Activated CD4-positive, alpha-beta T cell treated with anti-CD3 and anti-CD28 coated beads for 48 hours (primary cell): Measurements from ENCODE around the gene GALNT13.

Source experiments
- DNase-seq: peaks from one replicate; pipeline ENCODE4 v3.0.0-alpha.2; 2020

The GALNT13 gene

GRCh38 chr2:153946036-153946435 is 74.3 kb downstream of the GALNT13 start:
- DNase-seq, result no peak

GRCh38 chr2:153953761-153954160 is 82.0 kb downstream of the GALNT13 start:
- DNase-seq, result no peak

- no peak for DNase-seq
Observed at GRCh38 chr2:153963256-153963655, 91.5 kb downstream of the GALNT13 start.

DNA sequence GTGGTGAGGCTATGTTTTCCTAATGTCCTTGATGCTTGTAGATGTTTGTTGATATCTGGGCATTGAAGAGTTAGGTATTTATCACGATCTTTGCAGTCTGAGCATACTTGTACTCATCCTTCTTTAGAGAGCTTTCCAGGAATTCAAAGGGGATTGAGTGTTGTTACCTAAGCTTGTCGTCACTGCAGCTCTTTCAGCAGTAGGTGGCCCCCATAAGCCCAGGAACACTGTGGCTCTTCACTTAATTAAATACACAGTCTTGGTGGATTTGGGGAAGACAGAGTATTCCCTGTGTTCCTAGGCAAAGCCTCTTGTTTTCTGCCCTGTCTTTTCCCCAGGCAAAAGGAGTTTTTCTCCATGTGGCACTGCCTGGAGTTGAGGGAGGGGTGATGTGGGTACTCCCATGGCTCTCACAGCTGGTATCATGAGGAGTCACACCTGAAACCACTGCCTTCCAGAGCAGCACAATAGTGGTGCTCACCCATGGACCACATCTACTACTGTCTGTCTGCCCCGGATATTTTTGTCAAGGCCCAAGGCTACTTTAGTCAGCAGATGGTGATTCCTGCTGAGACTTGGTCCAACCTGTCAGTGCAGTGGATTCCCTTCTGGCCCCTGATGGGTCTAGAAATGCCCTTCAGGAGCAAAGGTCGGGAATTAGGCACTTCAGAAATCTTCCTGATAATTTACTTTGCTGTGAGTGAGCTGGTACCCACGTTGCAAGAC is 95.7 kb downstream of the GALNT13 start:
- DNase-seq, result no peak

DNA sequence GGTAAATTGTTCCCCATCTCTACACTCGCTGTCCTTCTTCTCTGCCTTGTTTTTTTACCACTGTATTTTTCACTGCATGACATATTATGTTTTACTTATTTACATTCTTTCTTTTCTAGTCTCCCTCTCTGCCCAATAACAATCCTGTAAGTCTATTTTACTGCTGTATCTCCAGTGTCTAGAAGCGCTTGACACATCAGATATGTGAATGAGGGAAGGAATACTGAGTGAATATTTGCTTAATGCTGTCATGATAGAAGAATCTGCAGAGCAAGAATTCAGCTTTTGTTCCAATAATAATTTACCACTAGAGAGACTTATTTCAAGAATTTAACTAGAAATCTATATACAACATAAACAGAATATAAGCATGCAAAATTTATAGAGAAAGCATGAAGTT is 99.5 kb downstream of the GALNT13 start:
- DNase-seq, result no peak

- DNase-seq, result no peak
Observed at GRCh38 chr2:153971855-153972254, 100.1 kb downstream of the GALNT13 start.

- no peak for DNase-seq
Observed at GRCh38 chr2:153972412-153972811, 100.7 kb downstream of the GALNT13 start.

DNA sequence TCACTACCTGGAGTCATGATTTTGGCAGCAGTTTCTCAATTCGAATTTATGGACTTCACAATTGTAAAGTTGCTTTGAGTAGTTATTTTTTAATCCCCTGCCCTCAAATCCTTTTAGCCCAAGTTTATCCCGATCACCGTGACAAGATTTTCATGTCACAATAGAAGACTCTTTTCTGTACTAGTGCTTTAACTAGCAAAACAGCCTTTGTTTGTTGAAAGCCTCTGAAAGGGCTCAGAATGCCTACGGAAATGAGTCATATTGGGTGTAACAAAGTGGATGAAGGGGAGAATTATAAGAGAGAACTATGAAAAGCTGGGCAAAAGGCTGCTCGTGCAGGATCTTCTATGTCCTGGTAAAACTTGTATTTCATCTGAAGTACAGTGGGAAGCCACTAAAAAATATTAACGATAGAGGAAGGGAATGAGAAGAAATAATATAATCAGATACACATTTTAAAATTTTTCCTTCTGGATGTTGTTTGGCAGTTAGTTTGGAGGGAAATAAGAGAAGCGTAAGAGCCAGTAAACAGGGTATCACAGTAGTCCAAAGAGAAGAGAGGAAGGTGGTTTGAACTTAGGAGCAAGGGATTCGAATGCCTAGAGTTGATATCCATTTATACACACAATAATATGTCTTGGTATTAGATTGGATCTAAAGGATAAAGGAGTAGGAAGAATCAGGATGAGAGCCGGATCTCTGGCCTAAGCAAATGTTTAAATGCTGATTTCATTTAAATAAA is 114.9 kb downstream of the GALNT13 start:
- no peak for DNase-seq

DNA sequence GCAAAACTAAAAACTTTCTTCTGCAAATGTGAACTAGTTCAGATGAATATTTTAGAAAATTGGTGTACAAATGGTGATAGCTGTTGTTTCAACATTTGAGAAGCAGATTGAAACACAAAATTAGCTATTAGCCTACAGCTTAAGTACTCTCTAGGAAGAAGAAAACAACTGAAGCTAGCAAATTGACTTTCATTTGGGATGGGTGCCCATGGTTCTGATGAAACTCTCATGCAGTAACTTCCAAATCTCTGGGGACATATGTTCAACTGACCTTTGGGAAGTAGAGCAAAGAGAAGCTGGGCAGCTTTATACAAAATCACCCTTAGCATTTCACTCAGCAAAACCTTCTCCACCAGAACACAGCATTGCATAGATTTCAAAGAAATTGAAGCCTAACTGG is 119.0 kb downstream of the GALNT13 start:
- no peak for DNase-seq

- no peak for DNase-seq
Observed at GRCh38 chr2:154013514-154013913, 141.8 kb downstream of the GALNT13 start.

DNA sequence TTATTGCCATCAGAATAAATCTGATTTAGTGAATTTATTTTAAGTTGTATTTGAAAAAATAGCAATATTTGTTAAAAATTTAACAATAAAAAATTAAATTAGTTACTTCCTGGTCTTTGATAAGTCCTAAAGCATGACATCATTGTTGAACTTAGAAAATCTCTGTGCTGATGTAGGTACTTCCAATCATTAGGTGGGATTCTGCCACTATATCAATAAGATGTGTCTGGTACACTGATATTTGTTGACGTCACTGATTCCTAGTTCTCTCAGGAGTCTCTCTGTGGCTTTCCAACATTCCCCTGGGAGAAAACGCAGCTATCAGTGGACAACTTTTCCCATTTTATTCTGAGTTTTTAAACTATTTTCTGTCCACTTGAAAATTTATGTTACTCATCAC is 143.5 kb downstream of the GALNT13 start:
- DNase-seq, result no peak

GRCh38 chr2:154029504-154029903 is 157.8 kb downstream of the GALNT13 start:
- no peak for DNase-seq

DNA sequence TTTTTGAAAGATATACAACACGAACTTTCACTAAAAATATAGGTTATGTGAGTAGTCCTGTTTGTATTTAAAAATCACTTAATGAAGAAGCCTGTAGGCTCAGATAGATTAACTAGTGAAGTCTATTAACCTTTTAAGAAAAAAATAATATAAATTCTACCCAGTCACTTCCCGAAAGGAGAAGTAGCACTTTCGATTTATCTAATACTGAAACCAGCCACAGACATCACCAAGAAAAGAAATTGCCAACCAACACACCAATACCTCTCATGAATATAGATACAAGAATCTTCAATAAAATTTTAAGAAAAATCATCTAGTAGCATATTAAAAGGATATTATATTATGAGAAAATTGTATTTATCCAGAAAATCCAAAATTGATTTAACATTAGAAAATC is 160.5 kb downstream of the GALNT13 start:
- DNase-seq, result no peak

GRCh38 chr2:154046493-154046892 is 174.8 kb downstream of the GALNT13 start:
- no peak for DNase-seq

DNA sequence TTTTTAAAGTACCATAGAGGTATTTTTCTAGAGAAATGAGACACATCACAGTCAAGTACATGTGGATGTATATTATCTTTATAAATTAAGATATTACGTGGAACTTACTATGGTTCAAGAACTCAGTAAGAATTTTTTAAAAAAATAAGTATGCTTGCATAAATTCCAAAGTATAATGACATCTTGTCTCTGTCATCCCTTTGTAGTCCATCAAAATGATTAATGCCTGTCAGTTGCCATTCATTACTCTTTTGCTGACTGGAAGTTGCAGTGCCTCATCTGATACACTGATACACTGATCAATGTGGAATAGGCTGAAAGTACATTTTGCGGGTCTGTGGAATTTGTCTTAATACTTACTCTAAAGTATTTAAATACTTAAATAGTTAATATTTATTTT is 177.2 kb downstream of the GALNT13 start:
- DNase-seq, result no peak

DNA sequence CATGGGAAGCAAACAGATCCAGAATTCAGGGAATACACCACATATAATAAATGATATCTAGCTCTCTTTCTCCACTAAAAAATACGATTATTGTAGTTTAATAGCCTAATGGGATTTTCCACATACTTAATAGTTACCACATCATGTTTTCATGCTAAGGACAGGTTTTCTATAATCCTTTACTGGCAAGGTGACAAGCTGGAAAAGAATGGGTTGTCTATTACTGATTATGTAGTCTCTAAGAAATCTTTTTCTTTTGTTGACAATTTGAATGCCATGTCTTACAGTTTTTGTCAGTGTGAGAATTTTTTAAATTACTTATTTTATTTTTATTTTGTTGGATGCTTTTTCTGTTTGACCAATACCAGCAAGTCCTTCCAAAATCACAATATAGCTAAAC is 177.8 kb downstream of the GALNT13 start:
- DNase-seq, result no peak

- no peak for DNase-seq
Observed at GRCh38 chr2:154067124-154067523, 195.4 kb downstream of the GALNT13 start.

DNA sequence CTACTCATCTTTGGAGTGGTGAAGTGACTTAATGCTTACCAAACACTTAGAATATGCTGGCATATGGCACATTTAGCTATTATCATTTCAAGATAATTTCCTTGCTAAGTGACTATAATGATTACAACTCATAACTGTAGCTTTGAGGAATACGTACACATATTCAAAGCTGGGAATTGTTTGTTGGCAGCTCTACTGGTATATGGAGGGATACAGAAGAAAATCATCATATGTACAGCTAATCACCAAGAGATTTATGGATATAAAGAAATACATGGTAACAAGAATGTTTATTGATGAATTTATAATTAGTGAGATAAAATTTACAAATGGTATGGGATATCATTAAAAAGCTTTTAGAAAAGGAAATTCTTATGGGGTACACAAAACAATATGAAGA is 207.2 kb downstream of the GALNT13 start:
- no peak for DNase-seq

GRCh38 chr2:154092571-154092970 is 220.8 kb downstream of the GALNT13 start:
- DNase-seq, result no peak

DNA sequence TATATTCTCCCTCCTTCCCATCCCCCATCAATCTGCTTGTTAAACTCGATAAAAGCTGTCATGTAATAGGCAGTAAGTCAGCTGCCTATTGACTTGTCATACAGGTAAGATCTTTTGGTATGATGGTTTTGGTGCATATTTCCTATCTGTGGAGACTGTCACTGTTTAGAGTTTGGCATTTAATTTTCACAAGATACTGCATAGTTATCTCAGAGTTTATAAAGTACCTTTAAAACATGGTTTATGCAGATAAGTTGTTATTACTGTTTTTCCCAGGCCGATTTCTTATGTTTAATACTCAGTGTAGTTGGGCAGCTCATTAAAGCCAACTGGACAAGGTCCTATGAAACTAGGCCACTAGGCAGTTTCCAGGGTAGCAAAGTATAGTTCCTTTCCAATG is 222.1 kb downstream of the GALNT13 start:
- DNase-seq, result no peak

DNA sequence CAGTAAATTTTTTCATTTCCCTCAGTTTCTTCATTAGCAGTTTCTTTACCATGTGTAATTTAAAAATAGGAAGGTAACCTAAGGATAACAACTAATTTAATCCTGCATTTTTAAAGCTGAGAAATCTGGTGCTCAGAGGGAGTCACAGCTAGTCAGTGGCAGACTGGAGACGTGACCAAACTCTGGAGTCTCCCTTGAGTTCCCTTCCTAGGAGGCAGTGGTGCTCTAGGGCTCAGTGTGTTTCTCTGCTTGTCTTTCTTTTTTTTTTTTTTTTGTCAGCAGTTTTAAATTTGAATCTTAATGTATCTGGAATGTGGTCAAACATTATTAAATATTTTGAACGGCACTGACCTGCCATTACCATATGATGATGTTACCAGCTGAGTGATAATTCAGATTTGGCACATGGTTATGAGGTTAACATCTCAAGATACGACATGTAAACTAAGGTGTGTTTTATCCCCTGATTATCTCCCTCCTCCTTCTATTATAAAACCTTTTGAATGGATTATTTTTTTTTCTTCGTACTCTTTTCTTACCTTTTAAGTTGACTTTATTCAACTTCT is 226.2 kb downstream of the GALNT13 start:
- no peak for DNase-seq

- DNase-seq, result no peak
Observed at GRCh38 chr2:154120706-154121105, 249.0 kb downstream of the GALNT13 start.

- no peak for DNase-seq
Observed at GRCh38 chr2:154125891-154126290, 254.2 kb downstream of the GALNT13 start.

DNA sequence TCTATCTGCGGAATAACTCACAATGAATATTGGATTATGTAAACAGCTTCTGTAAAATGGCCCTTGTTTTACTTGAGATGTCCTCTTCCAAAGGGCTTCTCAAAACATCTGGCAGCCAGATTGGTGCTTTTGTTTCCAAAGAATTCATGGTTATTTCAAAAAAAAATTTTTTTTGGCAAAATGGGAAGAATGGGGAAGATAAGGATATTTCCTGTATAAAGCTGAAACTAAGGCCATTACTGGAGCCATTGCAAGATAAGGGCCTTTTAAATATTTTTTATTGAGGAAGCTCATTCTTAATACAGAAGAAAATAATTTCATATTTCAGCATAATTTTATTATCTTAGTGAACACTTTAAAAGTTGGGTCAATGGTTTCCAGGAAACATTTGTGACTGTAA is 259.1 kb downstream of the GALNT13 start:
- DNase-seq, result no peak
